SK-N-SH (cell line): ENCODE measurements around the gene HEG1. TPM values are rescaled to one million over a fixed set of nuclear protein-coding genes. Genes with fewer than 3 reads are reported as not detected.

Experiments used
- CTCF ChIA-PET: fragments of 300-600, 350-600 bp; formaldehyde crosslinking; extraction: SDS; loops from one replicate; lab custom pipeline; 2021; lab: Yijun Ruan, JAX
- POLR2A ChIA-PET: fragments of 350-600 bp; sonication (Branson Sonifier 250); formaldehyde crosslinking; extraction: SDS; loops from one replicate; lab custom pipeline; 2020; ENCODE audit warnings: antibody characterized with exemption, inconsistent platforms; lab: Yijun Ruan, JAX
- DNase-seq: peaks from one replicate; pipeline ENCODE4 v3.0.0; 2012
- H2AFZ ChIP-seq: fragments of 200-600 bp; sonication (generic); 2 replicates; pipeline ENCODE4 v1.8.1; 2016; ENCODE audit warnings: antibody characterized with exemption, mild to moderate bottlenecking, low read depth
- H3F3A ChIP-seq: fragments of 200-600 bp; sonication (generic); replicated peaks from 2 replicates; pipeline ENCODE3; 2016; ENCODE audit warnings: antibody characterized with exemption, mild to moderate bottlenecking; ENCODE audit not compliant: insufficient read depth
- H3K27ac ChIP-seq, 2 experiments: fragments of 200-500 bp in 1 of 2; fragments of 200-600 bp in 1 of 2; sonication (Bioruptor generic) in 1 of 2; sonication (generic), shearing (Covaris generic) in 1 of 2; 2 replicates each; pipeline versions ENCODE4 v1.5.1 to v1.6.1; 2014 to 2016; ENCODE audit warnings: low read depth in 2 of 2, inconsistent platforms in 1 of 2, low read length in 1 of 2, mild to moderate bottlenecking in 1 of 2, mixed read lengths in 1 of 2
- H3K27me3 ChIP-seq: fragments of 200-600 bp; sonication (generic), shearing (Covaris generic); 2 replicates; pipeline ENCODE4 v1.6.1; 2016; ENCODE audit warnings: mixed run types; ENCODE audit not compliant: insufficient read depth
- H3K36me3 ChIP-seq, 2 experiments: fragments of 200-500 bp in 1 of 2; fragments of 200-600 bp in 1 of 2; sonication (Bioruptor generic) in 1 of 2; sonication (generic) in 1 of 2; replicated peaks in 1 of 2; 2 replicates each; pipeline versions ENCODE3 to v1.5.1; 2014 to 2016; ENCODE audit warnings: low read length in 1 of 2, mild to moderate bottlenecking in 1 of 2; ENCODE audit not compliant: insufficient read depth in 2 of 2, control insufficient read depth in 1 of 2
- H3K4me1 ChIP-seq, 2 experiments: fragments of 200-500 bp in 1 of 2; fragments of 200-600 bp in 1 of 2; sonication (Bioruptor generic) in 1 of 2; sonication (generic), shearing (Covaris generic) in 1 of 2; 2 replicates each; pipeline versions ENCODE4 v1.5.1 to v1.6.1; 2014 to 2016; ENCODE audit warnings: low read depth in 1 of 2, low read length in 1 of 2, mixed run types in 1 of 2; ENCODE audit not compliant: insufficient read depth in 2 of 2, control insufficient read depth in 1 of 2
- H3K4me2 ChIP-seq: fragments of 200-600 bp; sonication (generic), shearing (Covaris generic); 2 replicates; pipeline ENCODE4 v1.6.1; 2017; ENCODE audit warnings: mixed run types
- H3K4me3 ChIP-seq, 2 experiments: fragments of 200-500 bp in 1 of 2; fragments of 200-600 bp in 1 of 2; sonication (Bioruptor generic) in 1 of 2; sonication (generic), shearing (Covaris generic) in 1 of 2; 2 replicates each; pipeline versions ENCODE4 v1.5.1 to v1.8.1; 2014 to 2016; ENCODE audit warnings: low read depth in 2 of 2, inconsistent platforms in 1 of 2, low read length in 1 of 2, mild to moderate bottlenecking in 1 of 2, mixed read lengths in 1 of 2, moderate library complexity in 1 of 2
- H3K79me2 ChIP-seq: fragments of 200-600 bp; sonication (generic); 2 replicates; pipeline ENCODE4 v1.8.1; 2017; ENCODE audit warnings: mild to moderate bottlenecking; ENCODE audit not compliant: insufficient read depth
- H3K9ac ChIP-seq: fragments of 200-600 bp; sonication (generic); 2 replicates; pipeline ENCODE4 v1.6.1; 2017; ENCODE audit warnings: mixed run types
- H3K9me2 ChIP-seq: fragments of 200-600 bp; sonication (generic); 2 replicates; pipeline ENCODE4 v1.6.1; 2017; ENCODE audit warnings: mixed run types
- H3K9me3 ChIP-seq: fragments of 200-600 bp; sonication (generic); 2 replicates; pipeline ENCODE4 v1.6.1; 2017; ENCODE audit warnings: mixed run types, mild to moderate bottlenecking, moderate library complexity
- H4K20me1 ChIP-seq: fragments of 200-600 bp; sonication (generic); 2 replicates; pipeline ENCODE4 v1.6.1; 2017; ENCODE audit warnings: mild to moderate bottlenecking, mixed run types; ENCODE audit not compliant: insufficient read depth
- CHD2 ChIP-seq: fragments of 150-350 bp; IDR thresholded peaks from 2 replicates; pipeline ENCODE4 v1.6.1; 2018; ENCODE audit warnings: low read length; ENCODE audit not compliant: partially characterized antibody
- ELF1 ChIP-seq: IDR thresholded peaks from 2 replicates; pipeline ENCODE4 v1.4.0; 2012
- EZH2phosphoT487 ChIP-seq: fragments of 200-600 bp; sonication (generic); IDR thresholded peaks from 2 replicates; pipeline ENCODE4 v1.6.1; 2017; ENCODE audit warnings: low read depth, mixed run types, mild to moderate bottlenecking, antibody characterized with exemption, moderate library complexity, borderline replicate concordance
- GABPA ChIP-seq: IDR thresholded peaks from 2 replicates; pipeline ENCODE4 v1.4.0; 2012; ENCODE audit warnings: low read depth, mild to moderate bottlenecking
- IRF3 ChIP-seq: fragments of 150-350 bp; IDR thresholded peaks from 2 replicates; pipeline ENCODE4 v1.6.1; 2016; ENCODE audit warnings: mild to moderate bottlenecking, low read depth, low read length
- MAX ChIP-seq: IDR thresholded peaks from 2 replicates; pipeline ENCODE4 v1.4.0; 2012; ENCODE audit warnings: low read depth
- POLR2AphosphoS5 ChIP-seq: IDR thresholded peaks from 2 replicates; pipeline ENCODE4 v1.6.1; 2012; ENCODE audit warnings: low read depth, low read length
- RAD21 ChIP-seq: IDR thresholded peaks from 2 replicates; pipeline ENCODE4 v1.6.1; 2012; ENCODE audit warnings: mild to moderate bottlenecking, low read length
- REST ChIP-seq: IDR thresholded peaks from 2 replicates; pipeline ENCODE4 v1.6.1; 2012; ENCODE audit warnings: mild to moderate bottlenecking, low read depth, low read length, moderate library complexity
- RFX5 ChIP-seq: IDR thresholded peaks from 2 replicates; pipeline ENCODE4 v1.6.1; 2012; ENCODE audit warnings: mild to moderate bottlenecking, improper control_type of control experiment, low read length
- SMC3 ChIP-seq: IDR thresholded peaks from 2 replicates; pipeline ENCODE4 v1.6.1; 2012; ENCODE audit warnings: low read depth, low read length, improper control_type of control experiment
- TCF12 ChIP-seq: IDR thresholded peaks from 2 replicates; pipeline ENCODE4 v1.4.0; 2012
- TEAD4 ChIP-seq: IDR thresholded peaks from 2 replicates; pipeline ENCODE4 v1.4.0; 2012; ENCODE audit warnings: mild to moderate bottlenecking, borderline replicate concordance; ENCODE audit not compliant: insufficient read depth
- USF2 ChIP-seq: fragments of 150-350 bp; IDR thresholded peaks from 2 replicates; pipeline ENCODE4 v1.6.1; 2017; ENCODE audit warnings: antibody characterized with exemption, low read length, low read depth, borderline replicate concordance
- YY1 ChIP-seq: IDR thresholded peaks from 2 replicates; pipeline ENCODE4 v1.4.0; 2012; ENCODE audit warnings: low read depth, mild to moderate bottlenecking
- WGBS: methylation state at CpG from one replicate; pipeline ENCODE4 v1.1.6; 2017; ENCODE audit warnings: low lambda C conversion rate; 5-methylcytosine and 5-hydroxymethylcytosine counted together
- polyA plus RNA-seq, 3 experiments: library from polyadenylated mRNA; depleted of rRNA; stranded (reverse); fragments of >200 nt; gene quantifications; 2 replicates each; pipeline ENCODE4 v1.2.3, GENCODE V29; 2012

Gene HEG1
- polyA plus RNA-seq, 1 of the 3 experiments (the other 2 are of a cell fraction) = 27.7 TPM

GRCh38 chr3:125014570-125015179 lies 41.1 kb downstream of the HEG1 start:
- H4K20me1 ChIP-seq = no peaks in the 10 kb centered on the region
- ChIA-PET POLR2A (no interaction called here), CTCF (interaction anchor here (0.9 to 1.8 kb wide), 2 partner anchors 11 to 20 kb away, joined by 3 to 5 read pairs; no protein-coding TSS in a partner anchor)

GRCh38 chr3:125013095-125013494 lies 42.7 kb downstream of the HEG1 start:
- no peak overlapping the region for H3K9ac ChIP-seq
- H2AFZ ChIP-seq = no peak overlapping the region
- no peaks in the 10 kb centered on the region for H3K27me3 ChIP-seq
- DNase-seq = no peak
- peaks cover 63 to 67% of the 10 kb centered on the region in 2 experiments for H3K36me3 ChIP-seq
- H3K4me3 ChIP-seq = no peak overlapping the region
- no peak overlapping the region for H3K27ac ChIP-seq
- H3K9me2 ChIP-seq = no peaks in the 10 kb centered on the region
- ChIA-PET POLR2A (no interaction called here), CTCF (interaction anchor here (1.1 to 1.8 kb wide), 2 partner anchors 18 to 20 kb away, joined by 3 to 5 read pairs; no protein-coding TSS in a partner anchor)
- H3K9me3 ChIP-seq = no peaks in the 10 kb centered on the region
- H3K4me2 ChIP-seq = no peak overlapping the region
- H3F3A ChIP-seq = no peaks in the 10 kb centered on the region
- WGBS = 85% methylated on average over 1 of the region's 1 CpG
- no peaks in the 10 kb centered on the region for H4K20me1 ChIP-seq
- peaks cover 0 to 2% of the 10 kb centered on the region in 2 experiments; a peak in 1 of 4 replicates for H3K4me1 ChIP-seq
- H3K79me2 ChIP-seq = peaks cover 18% of the 10 kb centered on the region; the same call in 1 of the 2 replicates
- no peak for TF ChIP-seq CHD2
- TF ChIP-seq POLR2AphosphoS5 = no peak
- TF ChIP-seq SMC3 = no peak
- TF ChIP-seq GABPA = no peak
- TF ChIP-seq EZH2phosphoT487 = no peak
- no peak for TF ChIP-seq RFX5
- TF ChIP-seq IRF3 = no peak
- no peak for TF ChIP-seq MAX
- TF ChIP-seq YY1 = no peak
- no peak for TF ChIP-seq ELF1
- TF ChIP-seq RAD21 = no peak

More at GRCh38 chr3:125014570-125015179, 41.1 kb downstream of the HEG1 start:
- peaks cover 63 to 65% of the 10 kb centered on the region in 2 experiments for H3K36me3 ChIP-seq
- TF ChIP-seq TCF12 (no peak), USF2 (no peak), EZH2phosphoT487 (no peak), REST (no peak), TEAD4 (no peak), YY1 (no peak)
- H3K27me3 ChIP-seq = no peaks in the 10 kb centered on the region
- H3K9me3 ChIP-seq = no peaks in the 10 kb centered on the region
- peaks cover 22% of the 10 kb centered on the region; the same call in 1 of the 2 replicates for H3K79me2 ChIP-seq
- no peaks in the 10 kb centered on the region for H3F3A ChIP-seq
- H3K27ac ChIP-seq = no peak overlapping the region
- H2AFZ ChIP-seq = no peak overlapping the region
- H3K4me2 ChIP-seq = no peak overlapping the region
- H3K9ac ChIP-seq = no peak overlapping the region
- DNase-seq = no peak
- H3K9me2 ChIP-seq = no peaks in the 10 kb centered on the region
- H3K4me3 ChIP-seq = no peak overlapping the region
- 87% methylated on average over 12 of the region's 19 CpGs for WGBS
- H3K4me1 ChIP-seq = peaks cover 0 to 2% of the 10 kb centered on the region in 2 experiments; a peak in 1 of 4 replicates
